Common myeloid progenitor, CD34-positive (primary cell): ENCODE data around the gene B4GALT5.

Source experiments
- CTCF ChIA-PET: fragments of 350-600 bp; sonication (Branson Sonifier 250); formaldehyde crosslinking; loops from one replicate; lab custom pipeline; 2021; ENCODE audit warnings: antibody characterized with exemption; lab: Charles Lee
- POLR2A ChIA-PET: fragments of 350-600 bp; sonication (Branson Sonifier 250); formaldehyde crosslinking; loops from one replicate; lab custom pipeline; 2021; ENCODE audit warnings: antibody characterized with exemption; lab: Charles Lee
- DNase-seq, 3 donors: peaks; one replicate each; pipeline versions ENCODE4 v3.0.0 to v3.0.0-alpha.2; 2013
- H3K27ac ChIP-seq, 2 experiments: 1 replicate in 1 of 2; 2 replicates in 1 of 2; pipeline ENCODE4 v1.7.0; 2013; ENCODE audit warnings: inconsistent platforms in 2 of 2, low read length in 2 of 2, mild to moderate bottlenecking in 2 of 2, low read depth in 1 of 2, moderate library complexity in 1 of 2; ENCODE audit not compliant: severe bottlenecking in 2 of 2, insufficient read depth in 1 of 2, poor library complexity in 1 of 2
- H3K27me3 ChIP-seq, 5 experiments: replicated peaks in 2 of 5; 1 replicate in 3 of 5; 2 replicates in 2 of 5; pipeline versions ENCODE4 v1.6.1 to v1.7.0; 2013; ENCODE audit warnings: low read length in 4 of 5, mild to moderate bottlenecking in 2 of 5, moderate library complexity in 2 of 5, inconsistent platforms in 1 of 5; ENCODE audit not compliant: insufficient read depth in 5 of 5, control insufficient read depth in 4 of 5
- H3K36me3 ChIP-seq, 4 experiments: 1 replicate in 2 of 4; 2 replicates in 2 of 4; pipeline versions ENCODE4 v1.6.1 to v1.7.0; 2013; ENCODE audit warnings: low read length in 3 of 4, control low read depth in 1 of 4, mild to moderate bottlenecking in 1 of 4; ENCODE audit not compliant: control insufficient read depth in 4 of 4, insufficient read depth in 4 of 4
- H3K4me1 ChIP-seq, 4 experiments: 1 replicate in 3 of 4; 2 replicates in 1 of 4; pipeline versions ENCODE4 v1.6.1 to v1.7.1; 2013; ENCODE audit warnings: low read length in 3 of 4, mild to moderate bottlenecking in 3 of 4, control low read depth in 1 of 4, inconsistent platforms in 1 of 4, moderate library complexity in 1 of 4; ENCODE audit not compliant: control insufficient read depth in 4 of 4, insufficient read depth in 4 of 4; ENCODE audit errors: control extremely low read depth in 1 of 4
- H3K4me3 ChIP-seq, 7 experiments: 1 replicate in 4 of 7; 2 replicates in 3 of 7; pipeline versions ENCODE4 v1.5.1 to v1.7.0; 2013; ENCODE audit warnings: mild to moderate bottlenecking in 7 of 7, low read length in 6 of 7, moderate library complexity in 6 of 7, inconsistent platforms in 2 of 7, low read depth in 2 of 7, control low read depth in 1 of 7; ENCODE audit not compliant: insufficient read depth in 4 of 7, control insufficient read depth in 1 of 7; ENCODE audit errors: extremely low read depth in 1 of 7
- H3K9me3 ChIP-seq, 5 experiments: 1 replicate in 4 of 5; 2 replicates in 1 of 5; pipeline versions ENCODE4 v1.6.1 to v1.7.1; 2013; ENCODE audit warnings: low read length in 4 of 5, mild to moderate bottlenecking in 2 of 5, inconsistent platforms in 1 of 5, low read depth in 1 of 5, moderate library complexity in 1 of 5; ENCODE audit not compliant: control insufficient read depth in 4 of 5, insufficient read depth in 2 of 5; ENCODE audit errors: control extremely low read depth in 1 of 5
- WGBS: methylation state at CpG from one replicate; pipeline ENCODE4 v1.1.5; 2013; ENCODE audit not compliant: insufficient coverage; 5-methylcytosine and 5-hydroxymethylcytosine counted together

The B4GALT5 gene

DNA sequence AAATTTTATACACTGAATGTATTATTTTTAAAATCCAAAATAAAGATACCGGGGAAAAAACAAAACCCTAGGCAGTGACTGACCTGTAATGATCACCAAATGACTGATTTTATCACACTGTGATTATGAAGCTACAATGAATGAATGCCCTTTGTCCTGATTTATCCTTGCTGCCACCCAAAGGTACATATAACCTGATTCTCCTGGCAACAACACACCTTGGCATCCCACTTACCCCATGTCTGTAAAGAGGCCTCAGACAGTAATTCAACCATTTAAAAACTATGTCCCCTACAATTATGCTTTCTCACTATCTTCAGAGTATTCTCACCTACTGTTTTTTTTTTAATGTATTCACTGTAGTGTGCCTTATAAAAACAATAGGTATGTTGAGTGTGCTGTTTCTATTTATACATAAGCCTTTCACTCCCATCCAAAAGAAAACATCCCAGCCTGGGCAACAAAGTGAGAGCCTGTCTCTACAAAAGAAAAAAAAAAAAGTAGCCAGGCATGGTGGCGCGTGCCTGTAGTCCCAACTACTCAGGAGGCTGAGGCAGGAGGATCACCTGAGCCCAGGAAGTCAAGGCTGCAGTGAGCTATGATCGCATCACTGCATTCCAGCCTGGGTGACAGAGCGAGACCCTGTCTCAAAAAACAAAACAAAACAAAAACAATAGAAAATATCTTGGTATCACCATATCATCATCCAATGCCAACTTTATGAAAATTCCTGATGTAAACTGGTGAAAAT, 21.7 kb downstream of the B4GALT5 start:
- 100% methylated on average over 3 of the region's 5 CpGs for WGBS
- POLR2A ChIA-PET, result no interaction called here
- H3K4me3 ChIP-seq, result no peak overlapping the region
- peaks cover 0 to 7% (median 1%) of the 10 kb centered on the region in 4 experiments for H3K36me3 ChIP-seq
- H3K4me1 ChIP-seq, result peaks cover 0 to 17% (median 2%) of the 10 kb centered on the region in 4 experiments
- no peak for DNase-seq
- H3K27me3 ChIP-seq, result no peaks in the 10 kb centered on the region
- CTCF ChIA-PET, result interaction anchor here (1.0 to 1.4 kb wide), 2 partner anchors 10 to 19 kb away, joined by 3 read pairs; no protein-coding TSS in a partner anchor
- H3K27ac ChIP-seq, result no peak overlapping the region
- no peaks in the 10 kb centered on the region for H3K9me3 ChIP-seq

DNA sequence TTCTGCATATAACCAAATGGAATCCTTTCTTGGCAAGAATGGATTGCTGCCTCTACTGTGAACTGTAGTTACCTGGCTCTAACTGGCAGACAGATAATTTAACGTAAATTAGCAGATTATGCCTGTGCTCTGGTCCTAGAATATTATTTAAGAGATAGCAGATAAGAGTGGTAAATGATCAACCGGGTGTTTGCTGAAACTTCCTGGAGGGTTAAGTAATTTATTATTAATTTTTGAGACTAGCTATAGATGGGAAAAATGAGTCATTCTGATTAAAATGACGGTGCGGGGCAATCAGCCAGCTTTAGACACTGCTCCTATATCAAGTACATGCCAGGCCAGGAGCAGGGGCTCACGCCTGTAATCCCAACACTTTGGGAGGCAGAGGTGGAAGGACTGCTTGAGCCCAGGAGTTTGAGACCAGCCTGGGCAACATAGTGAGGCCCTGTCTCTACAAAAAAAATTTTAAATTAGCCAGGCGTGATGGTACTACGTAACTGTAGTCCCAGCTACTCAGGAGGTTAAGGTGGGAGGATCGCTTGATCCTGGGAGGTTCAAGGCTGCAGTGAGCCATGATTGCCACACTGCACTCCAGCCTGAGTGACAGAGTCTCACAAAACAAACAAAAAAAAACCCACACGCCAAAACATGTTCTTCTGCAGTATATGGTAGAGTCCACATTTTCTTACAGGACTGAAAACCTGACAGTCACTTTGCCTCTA, 22.6 kb downstream of the B4GALT5 start:
- Histone ChIP-seq H3K4me3 (no peak overlapping the region), H3K36me3 (peaks cover 0 to 7% (median 1%) of the 10 kb centered on the region in 4 experiments), H3K9me3 (no peaks in the 10 kb centered on the region), H3K27me3 (no peaks in the 10 kb centered on the region), H3K4me1 (peaks cover 0 to 27% (median 4%) of the 10 kb centered on the region in 4 experiments), H3K27ac (no peak overlapping the region)
- DNase-seq, result no peak
- CTCF ChIA-PET, result interaction anchor here (1.4 kb wide), 1 partner anchor 19 kb away, joined by 3 read pairs; no protein-coding TSS in a partner anchor
- WGBS, result 92% methylated on average over 4 of the region's 9 CpGs
- POLR2A ChIA-PET, result interaction anchor here (0.7 kb wide), 1 partner anchor 11 kb away, joined by 3 read pairs; no protein-coding TSS in a partner anchor

DNA sequence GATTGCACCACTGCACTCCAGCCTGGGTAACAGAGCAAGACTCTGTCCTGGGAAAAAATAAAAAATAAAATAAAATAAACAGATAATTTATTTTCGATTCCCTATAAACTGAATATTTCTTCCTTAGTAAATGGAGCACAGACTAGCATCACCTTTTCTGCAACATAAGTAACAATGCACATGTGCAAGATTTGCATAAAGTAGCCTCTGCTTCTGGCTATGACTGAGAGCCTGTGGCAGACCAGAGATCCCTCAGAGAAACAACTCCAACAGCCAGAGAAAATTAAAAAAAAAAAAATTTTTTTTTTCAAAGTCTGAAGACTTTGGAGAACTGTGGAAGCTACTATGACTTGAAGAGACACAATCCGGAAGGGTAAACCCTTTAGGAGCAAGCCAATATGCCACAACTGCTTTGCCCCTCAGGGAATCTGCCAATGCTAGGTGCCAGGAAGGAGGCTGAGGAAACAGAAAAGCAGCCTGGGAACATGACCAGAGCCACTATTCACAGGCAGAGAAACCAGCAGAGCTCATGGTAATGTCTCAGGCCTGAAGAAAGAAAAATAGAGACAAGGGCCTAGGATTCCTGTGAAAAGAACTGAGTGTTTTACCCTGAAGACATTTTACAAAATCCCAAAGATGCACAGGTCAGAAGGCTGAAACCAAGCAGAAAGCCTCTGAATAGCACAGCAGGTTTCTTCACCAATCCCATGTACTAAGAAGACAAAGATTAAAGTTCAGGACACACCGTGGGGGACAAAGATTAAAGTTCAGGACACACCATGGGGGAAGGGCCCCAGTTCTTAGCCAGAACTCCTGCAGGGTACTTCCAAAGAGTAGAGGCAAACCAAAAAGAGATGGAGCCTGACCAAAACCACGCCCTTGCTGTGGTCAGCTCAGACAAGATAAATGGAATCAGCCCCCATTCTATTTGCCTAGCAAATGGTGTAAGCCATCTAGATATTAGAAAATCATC, 25.8 kb downstream of the B4GALT5 start:
- no peaks in the 10 kb centered on the region for H3K9me3 ChIP-seq
- no peaks in the 10 kb centered on the region for H3K27me3 ChIP-seq
- ChIA-PET POLR2A (no interaction called here), CTCF (no interaction called here)
- H3K4me3 ChIP-seq, result no peak overlapping the region
- no peak for DNase-seq
- no peak overlapping the region for H3K27ac ChIP-seq
- 94% methylated on average over 2 of the region's 4 CpGs for WGBS
- H3K4me1 ChIP-seq, result peaks cover 5 to 43% (median 9%) of the 10 kb centered on the region in 4 experiments
- peaks cover 0 to 7% (median 2%) of the 10 kb centered on the region in 4 experiments for H3K36me3 ChIP-seq

DNA sequence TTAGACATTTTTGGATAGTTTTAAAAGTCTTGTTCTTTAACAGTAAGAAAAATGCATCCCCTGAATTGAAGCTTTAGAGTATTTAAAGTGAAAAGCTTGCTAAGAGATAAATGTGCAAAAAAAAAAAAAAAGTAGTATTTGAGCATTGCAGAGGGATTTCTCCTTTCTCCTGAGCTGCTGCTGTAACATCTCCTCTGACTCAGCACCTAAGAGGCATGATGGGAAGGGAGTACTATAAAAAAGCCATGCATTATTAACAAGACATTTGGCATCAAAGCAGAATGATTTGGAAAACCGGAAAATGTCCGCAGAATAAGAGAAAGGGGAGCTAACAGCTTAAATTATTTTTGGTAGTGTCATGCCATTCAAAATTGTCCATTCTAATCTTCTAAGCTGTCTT, 27.9 kb downstream of the B4GALT5 start:
- peaks cover 0 to 6% (median 2%) of the 10 kb centered on the region in 4 experiments for H3K36me3 ChIP-seq
- DNase-seq, result no peak
- no peak overlapping the region for H3K4me3 ChIP-seq
- ChIA-PET POLR2A (interaction anchor here (0.6 to 1.3 kb wide), 4 partner anchors 14 to 123 kb away, joined by 3 to 4 read pairs (median 3); no protein-coding TSS in a partner anchor), CTCF (interaction anchor here (0.6 kb wide), 1 partner anchor 645 kb away, joined by 3 read pairs; no protein-coding TSS in a partner anchor)
- WGBS, result 92% methylated on average over 2 of the region's 2 CpGs
- no peaks in the 10 kb centered on the region for H3K27me3 ChIP-seq
- peak overlapping the region in 1 of 2 experiments; percentile 52 for H3K27ac ChIP-seq
- peaks cover 5 to 63% (median 9%) of the 10 kb centered on the region in 4 experiments for H3K4me1 ChIP-seq
- H3K9me3 ChIP-seq, result no peaks in the 10 kb centered on the region

GRCh38 chr20:49685161-49685601, 28.5 kb downstream of the B4GALT5 start:
- no peaks in the 10 kb centered on the region for H3K27me3 ChIP-seq
- peaks cover 0 to 6% (median 2%) of the 10 kb centered on the region in 4 experiments for H3K36me3 ChIP-seq
- no peak overlapping the region for H3K4me3 ChIP-seq
- peaks cover 5 to 66% (median 9%) of the 10 kb centered on the region in 4 experiments for H3K4me1 ChIP-seq
- H3K9me3 ChIP-seq, result no peaks in the 10 kb centered on the region
- POLR2A ChIA-PET, result interaction anchor here (1.1 to 1.3 kb wide), 2 partner anchors 13 to 124 kb away, joined by 3 to 4 read pairs; no protein-coding TSS in a partner anchor
- 83% methylated on average over 1 of the region's 4 CpGs for WGBS
- DNase-seq, result peak in 2 of 3 donors; percentile 20 to 22
- H3K27ac ChIP-seq, result peak overlapping the region in 1 of 2 experiments; percentile 52
- CTCF ChIA-PET, result interaction anchor here (1.5 kb wide), 1 partner anchor 8 kb away, joined by 4 read pairs; no protein-coding TSS in a partner anchor

DNA sequence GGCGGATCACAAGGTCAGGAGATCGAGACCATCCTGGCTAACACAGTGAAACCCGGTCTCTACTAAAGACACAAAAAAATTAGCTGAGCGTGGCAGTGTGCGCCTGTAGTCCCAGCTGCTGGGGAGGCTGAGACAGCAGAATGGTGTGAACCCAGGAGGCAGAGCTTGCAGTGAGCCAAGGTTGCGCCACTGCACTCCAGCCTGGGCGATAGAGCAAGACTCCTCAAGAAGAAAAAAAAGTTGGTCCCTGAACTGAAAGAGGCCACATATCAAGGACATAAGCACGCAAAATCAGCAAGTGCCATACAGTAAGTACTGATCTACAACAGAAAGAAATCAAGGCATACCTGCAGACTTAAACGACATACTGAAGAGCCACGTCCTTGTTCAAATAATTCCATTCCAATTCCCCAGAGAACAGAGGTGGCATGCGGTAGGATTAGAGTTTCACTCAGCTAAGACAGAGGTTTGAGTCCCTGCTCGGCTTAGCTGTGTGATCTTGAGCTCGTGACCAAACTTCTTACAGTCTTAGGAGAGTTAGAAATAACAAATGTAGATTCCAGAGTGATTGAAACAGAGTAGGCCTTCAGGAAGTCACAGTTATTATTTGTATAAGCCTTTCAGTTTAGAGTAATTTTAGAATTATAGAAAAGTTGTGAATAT, 29.2 kb downstream of the B4GALT5 start:
- H3K27ac ChIP-seq, result peak overlapping the region in 1 of 2 experiments; percentile 52
- no peaks in the 10 kb centered on the region for H3K27me3 ChIP-seq
- H3K4me3 ChIP-seq, result no peak overlapping the region
- CTCF ChIA-PET, result interaction anchor here (0.9 to 1.5 kb wide), 2 partner anchors 9 to 14 kb away, joined by 3 to 4 read pairs; no protein-coding TSS in a partner anchor
- no peaks in the 10 kb centered on the region for H3K9me3 ChIP-seq
- POLR2A ChIA-PET, result interaction anchor here (0.7 kb wide), 1 partner anchor 47 kb away, joined by 3 read pairs; no protein-coding TSS in a partner anchor
- WGBS, result 98% methylated on average over 11 of the region's 13 CpGs
- peaks cover 5 to 73% (median 9%) of the 10 kb centered on the region in 4 experiments for H3K4me1 ChIP-seq
- no peak for DNase-seq
- H3K36me3 ChIP-seq, result peaks cover 0 to 6% (median 2%) of the 10 kb centered on the region in 4 experiments
